ENCODE results near the gene MMD2.

MMD2 gene

DNA sequence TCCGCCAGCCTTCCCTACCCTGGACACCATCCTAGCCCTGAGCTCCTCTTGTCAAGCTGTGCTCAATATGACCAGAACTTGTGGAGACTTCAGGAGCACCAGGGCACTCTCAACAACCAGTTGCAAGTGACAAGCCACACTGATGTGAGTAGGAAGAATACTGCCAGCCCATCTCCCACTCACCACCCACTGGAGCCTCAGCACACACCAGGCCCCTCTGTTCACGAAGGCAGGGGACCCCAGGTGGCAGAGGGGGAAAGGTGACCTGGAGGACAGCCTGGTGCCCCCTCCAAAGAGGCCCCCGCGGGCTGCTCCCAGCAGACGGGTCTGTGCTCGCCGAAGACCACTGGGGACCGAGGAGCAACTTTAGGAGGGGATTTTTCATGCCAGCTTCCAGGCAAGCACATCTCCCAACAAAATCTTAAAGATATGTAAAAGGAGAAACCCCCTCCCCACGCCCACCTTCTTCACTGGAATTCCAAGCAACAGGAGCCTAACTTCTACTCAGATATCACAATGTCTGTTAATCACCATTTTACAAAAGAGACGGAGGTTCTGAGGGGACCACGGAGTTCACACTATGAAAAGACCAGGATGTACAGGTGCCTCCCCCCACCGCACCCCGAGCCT, 1.0 kb downstream of the MMD2 start:
- DNase-seq (ENCODE audit: low read depth): no peak

GRCh38 chr7:4951903-4952636, 6.9 kb downstream of the MMD2 start:
- no peak for DNase-seq (ENCODE audit: low read depth)

DNA sequence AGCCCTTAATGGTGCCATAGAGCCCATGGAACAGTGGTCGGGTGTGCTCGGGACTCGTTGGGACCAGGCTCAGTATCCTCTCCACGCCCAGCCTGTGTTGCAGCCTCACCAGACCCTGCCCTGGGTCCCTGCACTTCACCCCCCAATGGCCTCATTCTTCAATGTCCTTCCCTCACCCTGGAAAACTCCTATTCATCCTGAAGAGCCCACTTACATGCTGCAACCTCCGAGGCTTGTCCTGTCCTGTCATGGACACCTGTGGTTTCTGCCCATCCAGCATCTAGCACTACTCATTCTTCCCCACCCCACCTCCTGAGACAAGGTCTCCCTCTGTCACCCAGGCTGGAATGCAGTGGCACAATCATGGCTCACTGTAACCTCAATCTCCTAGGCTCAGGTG, 7.7 kb downstream of the MMD2 start:
- no peak for DNase-seq (ENCODE audit: low read depth)

DNA sequence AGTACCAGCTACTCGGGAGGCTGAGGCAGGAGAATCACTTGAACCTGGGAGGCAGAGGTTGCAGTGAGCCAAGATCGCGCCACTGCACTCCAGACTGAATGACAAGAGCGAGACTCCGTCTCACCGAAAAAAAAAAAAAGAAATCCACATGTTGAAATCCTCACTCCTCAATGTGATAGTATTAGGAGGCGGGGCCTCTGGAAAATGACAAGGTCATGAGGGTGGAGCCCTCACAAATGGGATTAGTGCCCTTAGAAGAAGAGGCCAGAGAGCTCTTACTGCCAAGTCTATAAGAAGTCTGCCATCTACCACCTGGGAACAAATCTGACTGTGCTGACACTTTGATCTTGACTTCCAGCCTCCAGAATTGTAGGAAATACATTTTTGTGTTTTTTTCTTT, 10.6 kb downstream of the MMD2 start:
- DNase-seq (ENCODE audit: low read depth): no peak

GRCh38 chr7:4945949-4946348, 13.0 kb downstream of the MMD2 start:
- DNase-seq (ENCODE audit: low read depth): no peak

GRCh38 chr7:4944939-4945338, 14.0 kb downstream of the MMD2 start:
- DNase-seq (ENCODE audit: low read depth): no peak

- no peak for DNase-seq (ENCODE audit: low read depth)
Measured at GRCh38 chr7:4943297-4943696, 15.7 kb downstream of the MMD2 start.

DNA sequence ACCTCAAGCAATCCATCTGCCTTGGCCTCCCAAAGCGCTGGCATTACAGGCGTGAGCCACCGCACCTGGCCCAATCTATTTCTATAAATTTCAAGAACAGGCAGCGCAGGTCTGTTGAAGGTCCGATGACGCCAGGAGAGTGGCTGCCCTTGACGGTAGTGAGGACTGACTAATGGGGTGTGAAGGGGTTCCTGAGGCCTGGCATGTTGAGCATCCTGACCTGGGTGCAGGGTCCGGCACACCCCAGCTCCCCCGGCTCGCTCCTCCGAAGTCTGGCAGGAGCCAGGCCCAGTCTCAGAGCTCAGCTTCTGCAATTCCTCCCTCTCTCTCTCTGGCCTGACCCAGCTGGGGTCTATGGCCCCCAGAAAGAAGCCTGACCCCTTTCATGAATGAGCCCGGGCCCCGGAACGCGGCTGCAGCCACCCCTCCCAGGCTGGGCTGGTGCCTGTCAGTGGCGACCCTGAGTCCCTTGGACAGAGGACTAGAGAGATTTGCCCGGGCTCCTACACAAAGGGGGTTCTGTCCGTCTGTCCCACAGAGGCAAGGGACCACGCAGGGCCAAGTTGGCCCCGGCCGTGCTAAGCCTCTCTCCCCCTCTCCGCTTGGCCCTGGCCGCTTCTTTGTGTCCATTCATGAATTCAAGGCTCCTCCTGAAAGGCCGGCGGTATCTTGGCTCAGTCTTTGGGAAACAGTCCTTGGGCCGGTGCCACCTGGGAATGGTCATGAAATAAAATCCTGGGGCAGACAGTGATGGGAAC, 18.8 kb downstream of the MMD2 start:
- no peak for DNase-seq (ENCODE audit: low read depth)

- DNase-seq (ENCODE audit: low read depth): no peak
Measured at GRCh38 chr7:4937411-4937810, 21.6 kb downstream of the MMD2 start.

- DNase-seq (ENCODE audit: low read depth): no peak
Measured at GRCh38 chr7:4934419-4935025, 24.5 kb downstream of the MMD2 start.

DNA sequence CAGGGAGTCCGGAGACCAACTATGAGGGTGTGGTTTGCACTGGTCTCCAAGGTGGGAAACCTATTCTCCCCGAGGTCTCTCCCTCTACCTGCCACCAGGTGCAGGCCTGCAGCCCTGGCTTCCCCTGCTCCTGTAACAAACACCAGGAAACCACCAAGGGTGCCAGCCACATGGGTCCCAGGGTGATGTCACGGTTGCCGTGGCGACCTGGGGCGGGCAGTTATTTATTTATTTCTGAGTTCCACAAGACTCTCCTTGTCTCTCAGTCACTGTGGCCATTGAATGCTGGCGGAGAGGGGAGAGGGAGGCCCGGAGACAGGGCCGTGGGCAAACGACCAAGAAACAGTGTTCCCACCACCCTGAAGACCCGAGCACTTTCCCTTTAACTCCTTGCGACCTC, 27.0 kb downstream of the MMD2 start:
- no peak for DNase-seq (ENCODE audit: low read depth)

DNA sequence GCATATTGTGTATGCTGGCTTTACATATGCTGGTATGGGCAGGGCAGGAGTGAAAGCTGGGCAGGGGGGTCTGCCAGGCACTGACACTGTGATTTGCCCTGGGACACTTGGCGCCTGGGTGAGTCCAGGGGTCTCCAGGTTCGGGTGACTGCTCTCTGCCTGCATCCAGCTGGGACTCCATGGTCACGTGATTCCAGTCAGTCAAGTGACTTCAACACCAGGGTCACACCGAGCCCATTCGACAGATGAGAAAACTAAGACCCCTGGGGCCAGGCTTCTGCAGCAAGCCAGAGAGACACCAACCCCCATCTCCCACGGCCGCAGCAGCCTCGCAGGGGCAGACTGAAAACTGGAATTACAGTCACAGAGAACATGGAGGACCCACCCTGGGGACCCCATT, 30.0 kb downstream of the MMD2 start:
- DNase-seq (ENCODE audit: low read depth): no peak

- no peak for DNase-seq (ENCODE audit: low read depth)
Measured at GRCh38 chr7:4928445-4928844, 30.5 kb downstream of the MMD2 start.

DNA sequence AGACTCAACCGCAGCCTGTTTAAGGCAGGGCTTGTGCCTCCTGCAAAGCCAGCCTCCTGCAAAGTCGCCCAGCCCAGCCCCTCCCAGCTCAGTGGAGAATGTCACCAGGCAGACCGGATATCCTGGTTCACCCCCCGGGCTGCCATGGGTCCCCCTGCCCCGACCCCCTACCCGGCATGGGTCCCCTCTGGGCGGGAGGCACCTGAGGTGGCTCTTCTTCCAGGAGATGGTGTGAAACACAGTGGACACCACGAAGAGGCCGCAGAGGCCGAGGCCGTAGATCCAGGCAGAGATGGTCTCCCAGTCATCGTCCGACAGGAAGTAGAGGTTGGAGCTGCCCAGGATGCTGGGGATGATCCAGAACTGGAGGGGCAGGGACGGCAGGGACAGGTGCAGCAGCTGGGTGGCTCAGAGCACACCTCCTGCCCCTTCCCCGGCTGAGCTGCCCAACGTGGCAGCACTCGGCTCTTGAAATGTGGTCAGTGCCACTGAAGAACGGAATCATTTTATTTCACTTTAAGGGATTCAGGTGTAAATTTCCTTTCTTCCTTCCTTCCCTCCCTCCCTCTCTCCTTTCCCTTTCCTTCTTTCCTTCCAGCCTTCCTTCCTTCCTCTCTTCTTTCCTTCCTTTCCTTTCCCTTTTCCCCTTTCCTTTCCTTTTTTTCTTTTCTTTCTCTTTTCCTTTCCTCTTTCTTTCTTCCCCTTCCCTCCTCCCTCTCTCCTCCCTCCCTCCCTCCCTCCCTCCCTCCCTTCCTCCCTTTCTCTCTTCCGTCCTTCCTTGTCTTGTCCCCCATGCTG, 38.8 kb downstream of the MMD2 start:
- DNase-seq (ENCODE audit: low read depth): no peak

GRCh38 chr7:4916113-4916512, 42.9 kb downstream of the MMD2 start:
- no peak for DNase-seq (ENCODE audit: low read depth)

- no peak for DNase-seq (ENCODE audit: low read depth)
Measured at GRCh38 chr7:4911111-4911828, 47.7 kb downstream of the MMD2 start.

- no peak for DNase-seq (ENCODE audit: low read depth)
Measured at GRCh38 chr7:4906682-4907081, 52.3 kb downstream of the MMD2 start.

DNA sequence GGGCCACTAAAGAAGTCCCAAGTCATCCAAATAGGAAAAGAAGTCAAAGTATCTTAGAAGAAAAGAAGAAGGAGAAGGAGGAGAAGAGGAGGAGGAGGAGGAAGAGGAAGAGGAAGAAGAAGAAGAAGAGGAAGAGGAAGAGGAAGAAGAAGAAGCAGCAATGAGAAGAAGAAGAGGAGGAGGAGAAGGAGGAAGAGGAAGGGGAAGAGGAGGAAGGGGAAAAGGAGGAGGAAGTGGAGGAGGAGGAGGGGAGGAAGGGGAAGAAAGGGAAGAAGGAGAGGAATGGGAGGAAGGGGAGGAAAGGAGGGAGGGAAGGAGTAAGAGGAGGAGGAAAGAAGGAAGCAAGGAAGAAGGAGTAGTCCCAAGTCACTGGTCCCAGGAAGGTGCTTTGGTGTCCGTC, 53.8 kb downstream of the MMD2 start:
- DNase-seq (ENCODE audit: low read depth): no peak

GRCh38 chr7:4904346-4904745, 54.6 kb downstream of the MMD2 start:
- no peak for DNase-seq (ENCODE audit: low read depth)

DNA sequence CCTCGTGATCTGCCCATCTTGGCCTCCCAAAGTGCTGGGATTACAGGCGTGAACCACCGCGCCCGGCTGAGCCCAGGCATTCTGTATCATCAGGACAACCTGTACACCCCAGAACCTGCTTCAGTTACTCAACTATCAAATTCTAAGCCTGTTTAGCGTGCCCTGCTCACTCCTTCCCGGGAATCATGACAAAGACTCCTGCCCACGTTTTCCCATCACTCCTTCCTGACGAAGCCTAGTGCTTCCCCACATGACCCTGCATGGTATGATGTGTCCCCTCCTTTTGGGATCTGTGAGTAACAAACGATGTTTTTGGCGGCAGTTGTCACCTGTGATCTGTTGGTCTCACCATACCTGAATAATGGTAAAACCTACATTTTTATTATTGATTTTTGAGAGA, 63.2 kb downstream of the MMD2 start:
- DNase-seq (ENCODE audit: low read depth): no peak

DNA sequence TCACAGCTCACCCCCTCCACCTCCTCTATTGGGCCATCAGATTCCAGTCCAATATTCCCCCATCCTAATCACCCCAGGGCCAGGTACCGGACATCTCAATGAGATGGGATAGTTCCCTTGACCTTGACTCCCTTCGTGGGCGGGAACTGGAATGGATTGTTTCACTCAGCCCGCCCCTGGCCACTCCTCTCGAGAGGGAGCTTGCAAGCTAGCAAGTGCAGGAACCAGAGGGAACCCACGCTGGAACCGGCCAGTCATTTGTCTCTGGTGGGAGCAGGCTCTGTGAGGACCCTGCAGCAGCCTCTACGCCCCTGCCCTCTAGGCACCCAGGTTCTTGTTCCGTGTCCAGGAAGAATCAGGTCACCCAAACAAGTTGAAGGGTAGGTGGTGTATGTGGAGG, 64.5 kb downstream of the MMD2 start:
- DNase-seq (ENCODE audit: low read depth): no peak

All from activated T-cell treated with anti-CD3 and anti-CD28 coated beads for 48 hours (primary cell).